ENCODE results near the gene HSD17B12. TPM values are rescaled to one million over a fixed set of nuclear protein-coding genes. Genes with fewer than 3 reads are reported as not detected.
A peak's percentile ranks its signal among the peaks of the same experiment; 100 is the strongest.

The HSD17B12 gene
- total and polyA plus RNA-seq, 3 experiments from 2014 or later = 26.3 to 37.1 (median 32.3) TPM

DNA sequence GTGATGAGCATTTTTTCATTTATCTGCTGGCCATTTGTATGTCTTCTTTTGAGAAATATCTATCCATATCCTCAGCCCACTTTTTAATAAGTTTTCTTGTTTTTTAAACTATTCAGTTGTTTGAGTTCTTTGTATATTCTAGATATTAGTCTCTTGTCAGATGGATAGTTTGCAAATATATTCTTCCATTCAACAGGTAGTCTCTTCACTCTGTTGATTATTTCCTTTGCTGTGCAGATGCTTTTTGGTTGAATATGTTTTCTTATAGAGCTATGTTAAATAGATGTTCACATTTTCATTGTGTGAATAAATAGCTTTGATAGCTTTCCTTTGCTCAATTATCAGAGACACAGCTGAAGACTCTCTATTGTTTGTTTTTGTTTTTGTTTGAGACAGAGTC lies 131.9 kb downstream of the HSD17B12 start:
- CTCF ChIA-PET = no interaction called here
- no peaks in the 10 kb centered on the region for H3K27me3 Mint-ChIP-seq
- H3K36me3 ChIP-seq (ENCODE audit: insufficient read depth, low read length) = no peaks in the 10 kb centered on the region

DNA sequence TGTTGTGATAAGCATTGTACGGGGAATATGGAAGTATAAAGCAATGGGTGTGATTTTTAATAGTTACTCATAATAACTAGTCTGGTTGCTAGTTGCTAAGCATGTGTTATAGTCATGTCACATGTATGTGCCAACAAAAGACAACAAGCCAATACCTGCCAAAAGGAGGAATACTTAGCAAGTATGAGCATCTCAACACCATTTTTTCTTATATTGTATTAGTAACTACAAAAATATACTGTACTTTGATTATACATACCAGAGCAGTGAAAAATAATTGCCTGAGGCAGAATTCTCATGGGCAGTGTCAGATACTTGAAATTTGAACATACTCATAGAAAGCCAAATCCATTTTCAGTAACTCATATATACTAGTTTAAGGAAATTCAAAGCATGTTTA lies 137.7 kb downstream of the HSD17B12 start:
- no peak overlapping the region for H3K4me3 ChIP-seq (ENCODE audit: low read length)
- no peak overlapping the region for H3K27ac ChIP-seq (ENCODE audit: low read depth, low read length)
- H3K27ac Mint-ChIP-seq = no peak overlapping the region
- H3K36me3 Mint-ChIP-seq = peaks cover 0 to 35% (median 18%) of the 10 kb centered on the region in 3 donors
- no peaks in the 10 kb centered on the region for H3K27me3 ChIP-seq (ENCODE audit: insufficient read depth, low read length, poor library complexity, severe bottlenecking)
- POLR2A ChIA-PET = no interaction called here
- no peaks in the 10 kb centered on the region for H3K36me3 ChIP-seq (ENCODE audit: insufficient read depth, low read length)
- H3K4me1 ChIP-seq (ENCODE audit: insufficient read depth, low read length) = no peaks in the 10 kb centered on the region
- CTCF ChIA-PET = no interaction called here
- no peaks in the 10 kb centered on the region for H3K27me3 Mint-ChIP-seq
- H3K4me3 Mint-ChIP-seq = no peak overlapping the region
- H3K9me3 ChIP-seq (ENCODE audit: low read length) = no peaks in the 10 kb centered on the region
- no peaks in the 10 kb centered on the region for H3K4me1 Mint-ChIP-seq
- no peaks in the 10 kb centered on the region for H3K9me3 Mint-ChIP-seq
- DNase-seq = no peak

More for the DNA sequence above, 131.9 kb downstream of the HSD17B12 start:
- Histone ChIP-seq H3K27me3 (ENCODE audit: insufficient read depth, low read length, poor library complexity, severe bottlenecking) (no peaks in the 10 kb centered on the region), H3K9me3 (ENCODE audit: low read length) (no peaks in the 10 kb centered on the region), H3K4me3 (ENCODE audit: low read length) (no peak overlapping the region), H3K27ac (ENCODE audit: low read depth, low read length) (no peak overlapping the region), H3K4me1 (ENCODE audit: insufficient read depth, low read length) (no peaks in the 10 kb centered on the region)
- Mint-ChIP-seq H3K4me3 (no peak overlapping the region), H3K4me1 (no peaks in the 10 kb centered on the region), H3K27ac (no peak overlapping the region), H3K36me3 (peaks cover 0 to 18% (median 15%) of the 10 kb centered on the region in 3 donors), H3K9me3 (no peaks in the 10 kb centered on the region)
- no peak for DNase-seq
- POLR2A ChIA-PET = no interaction called here

DNA sequence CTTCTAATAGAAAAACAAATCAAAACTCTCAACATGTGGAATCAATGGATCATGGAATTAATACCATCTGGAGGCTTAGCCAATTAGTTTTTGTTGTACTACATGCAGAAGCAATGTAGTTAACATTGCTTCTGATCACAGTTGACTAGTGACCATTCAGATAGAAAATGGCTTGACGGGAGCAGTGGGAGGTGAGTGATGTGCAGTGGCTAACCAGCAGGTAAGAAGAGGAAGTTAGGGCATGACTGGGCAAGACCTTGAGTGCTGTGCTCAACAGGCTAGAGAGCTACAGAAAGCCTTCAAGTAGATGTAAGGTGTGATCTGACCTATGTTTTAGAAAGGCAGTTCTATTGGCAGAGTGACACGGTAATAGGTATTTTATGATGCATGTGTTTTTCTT lies 139.4 kb downstream of the HSD17B12 start:
- Histone ChIP-seq H3K9me3 (ENCODE audit: low read length) (no peaks in the 10 kb centered on the region), H3K27ac (ENCODE audit: low read depth, low read length) (no peak overlapping the region), H3K27me3 (ENCODE audit: insufficient read depth, low read length, poor library complexity, severe bottlenecking) (no peaks in the 10 kb centered on the region), H3K36me3 (ENCODE audit: insufficient read depth, low read length) (no peaks in the 10 kb centered on the region), H3K4me3 (ENCODE audit: low read length) (no peak overlapping the region), H3K4me1 (ENCODE audit: insufficient read depth, low read length) (no peaks in the 10 kb centered on the region)
- Mint-ChIP-seq H3K27me3 (no peaks in the 10 kb centered on the region), H3K4me1 (no peaks in the 10 kb centered on the region), H3K4me3 (no peak overlapping the region), H3K9me3 (no peaks in the 10 kb centered on the region), H3K27ac (no peak overlapping the region), H3K36me3 (peaks cover 0 to 36% (median 14%) of the 10 kb centered on the region in 3 donors)
- POLR2A ChIA-PET = no interaction called here
- CTCF ChIA-PET = no interaction called here
- DNase-seq = no peak

DNA sequence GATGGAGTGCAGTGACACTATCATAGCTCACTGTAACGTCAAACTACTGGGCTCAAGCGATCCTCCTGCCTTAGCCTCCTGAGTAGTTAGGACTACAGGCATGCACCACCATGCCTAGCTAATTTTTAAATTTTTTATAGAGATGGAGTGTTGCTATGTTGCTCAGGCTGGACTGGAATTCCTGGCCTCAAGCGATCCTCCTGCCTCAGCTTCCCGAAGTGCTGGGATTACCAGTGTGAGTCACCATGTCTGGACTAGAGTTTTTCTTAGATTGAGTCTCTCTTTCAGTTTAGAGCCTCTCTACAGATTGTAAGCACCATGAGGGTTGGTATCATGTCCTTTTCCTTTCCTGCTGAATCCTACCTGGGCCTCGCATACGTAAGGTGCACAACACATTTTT lies 142.8 kb downstream of the HSD17B12 start:
- H3K4me3 ChIP-seq (ENCODE audit: low read length) = no peak overlapping the region
- CTCF ChIA-PET = no interaction called here
- H3K27ac Mint-ChIP-seq = no peak overlapping the region
- no peak overlapping the region for H3K27ac ChIP-seq (ENCODE audit: low read depth, low read length)
- H3K9me3 ChIP-seq (ENCODE audit: low read length) = no peaks in the 10 kb centered on the region
- H3K9me3 Mint-ChIP-seq = no peaks in the 10 kb centered on the region
- no peaks in the 10 kb centered on the region for H3K4me1 ChIP-seq (ENCODE audit: insufficient read depth, low read length)
- H3K36me3 Mint-ChIP-seq = peaks cover 0 to 19% (median 4%) of the 10 kb centered on the region in 3 donors
- H3K4me1 Mint-ChIP-seq = no peaks in the 10 kb centered on the region
- no peaks in the 10 kb centered on the region for H3K27me3 Mint-ChIP-seq
- POLR2A ChIA-PET = no interaction called here
- no peaks in the 10 kb centered on the region for H3K36me3 ChIP-seq (ENCODE audit: insufficient read depth, low read length)
- DNase-seq = no peak
- H3K27me3 ChIP-seq (ENCODE audit: insufficient read depth, low read length, poor library complexity, severe bottlenecking) = no peaks in the 10 kb centered on the region
- H3K4me3 Mint-ChIP-seq = no peak overlapping the region

DNA sequence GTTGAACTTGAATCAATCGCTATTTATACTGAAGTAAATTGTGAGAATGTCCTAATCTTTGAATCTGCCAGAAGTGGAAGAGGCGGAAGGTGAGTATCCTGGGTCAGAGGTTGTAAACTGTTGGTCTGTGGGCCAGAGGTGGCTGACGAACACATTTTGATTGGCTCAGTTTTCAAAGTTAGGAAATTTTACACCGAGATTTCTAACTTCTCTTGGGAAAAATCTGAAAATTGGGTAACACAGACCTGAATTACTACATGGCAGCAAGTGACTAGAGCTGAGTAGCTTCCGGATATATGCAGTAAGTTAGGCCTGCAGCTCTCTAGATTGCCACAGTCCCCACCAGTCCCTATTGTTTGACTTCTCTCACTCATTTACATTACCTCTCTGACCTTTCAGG lies 143.3 kb downstream of the HSD17B12 start:
- H3K27me3 Mint-ChIP-seq = no peaks in the 10 kb centered on the region
- no peaks in the 10 kb centered on the region for H3K4me1 ChIP-seq (ENCODE audit: insufficient read depth, low read length)
- DNase-seq = no peak
- POLR2A ChIA-PET = no interaction called here
- no peaks in the 10 kb centered on the region for H3K4me1 Mint-ChIP-seq
- no peak overlapping the region for H3K27ac Mint-ChIP-seq
- CTCF ChIA-PET = no interaction called here
- no peaks in the 10 kb centered on the region for H3K9me3 ChIP-seq (ENCODE audit: low read length)
- H3K27me3 ChIP-seq (ENCODE audit: insufficient read depth, low read length, poor library complexity, severe bottlenecking) = no peaks in the 10 kb centered on the region
- no peaks in the 10 kb centered on the region for H3K36me3 ChIP-seq (ENCODE audit: insufficient read depth, low read length)
- no peak overlapping the region for H3K4me3 ChIP-seq (ENCODE audit: low read length)
- H3K4me3 Mint-ChIP-seq = no peak overlapping the region
- no peaks in the 10 kb centered on the region for H3K9me3 Mint-ChIP-seq
- peaks cover 0 to 19% (median 4%) of the 10 kb centered on the region in 3 donors for H3K36me3 Mint-ChIP-seq
- H3K27ac ChIP-seq (ENCODE audit: low read depth, low read length) = no peak overlapping the region

DNA sequence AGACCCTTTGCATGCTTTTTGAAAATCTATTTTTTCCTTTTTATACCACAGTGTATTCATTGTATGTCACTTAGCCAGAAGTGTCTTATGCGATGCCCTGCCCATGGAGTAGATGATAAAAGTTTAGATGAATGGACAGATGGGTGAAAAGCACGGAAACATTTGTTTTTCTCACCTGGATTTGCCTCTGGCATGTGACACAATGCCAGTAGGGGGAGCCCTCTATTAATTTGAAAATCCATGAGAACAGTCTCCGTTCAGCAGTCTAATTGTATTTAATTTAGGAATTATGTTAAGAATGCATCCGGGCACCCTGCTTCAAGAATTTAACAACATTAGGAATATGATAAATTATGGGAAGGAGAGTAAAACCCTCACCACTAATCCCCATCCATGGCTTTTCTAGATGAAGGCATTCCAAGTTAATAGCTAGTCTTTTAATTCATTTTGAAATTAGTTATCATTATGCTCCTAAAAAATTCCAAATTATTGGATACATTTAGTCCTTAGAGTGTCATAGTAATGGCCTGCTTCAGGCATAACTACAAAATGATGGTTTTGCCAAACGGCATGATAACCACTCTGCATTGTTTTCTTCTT lies 144.8 kb downstream of the HSD17B12 start:
- DNase-seq = peak in 1 of 5 donors; percentile 8

DNA sequence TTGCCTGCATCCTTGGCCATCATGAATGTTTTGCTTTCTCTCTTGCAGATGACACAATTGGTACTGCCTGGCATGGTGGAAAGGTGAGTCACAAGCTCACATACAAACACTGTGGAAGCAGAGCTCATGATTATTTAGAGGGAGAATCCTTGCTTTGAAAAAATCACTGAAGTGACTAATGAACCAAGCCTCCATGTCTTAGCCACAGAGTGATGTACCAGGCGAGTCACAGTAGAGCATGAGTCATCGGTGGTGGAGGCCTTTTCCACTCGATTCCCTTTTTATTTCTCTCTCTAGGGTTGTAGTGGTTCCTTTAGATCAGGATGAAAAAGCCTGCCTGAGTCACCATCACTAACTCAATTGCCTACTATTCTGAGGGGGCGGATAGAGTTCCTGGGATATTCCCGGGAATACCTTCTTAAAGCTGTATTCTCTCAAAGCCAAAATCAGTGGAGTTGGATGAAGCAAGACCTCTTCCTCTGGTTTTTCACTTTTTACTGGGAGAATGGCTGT lies 150.4 kb downstream of the HSD17B12 start:
- Histone ChIP-seq H3K9me3 (ENCODE audit: low read length) (no peaks in the 10 kb centered on the region), H3K4me3 (ENCODE audit: low read length) (no peak overlapping the region), H3K36me3 (ENCODE audit: insufficient read depth, low read length) (no peaks in the 10 kb centered on the region), H3K27me3 (ENCODE audit: insufficient read depth, low read length, poor library complexity, severe bottlenecking) (no peaks in the 10 kb centered on the region), H3K27ac (ENCODE audit: low read depth, low read length) (no peak overlapping the region), H3K4me1 (ENCODE audit: insufficient read depth, low read length) (no peaks in the 10 kb centered on the region)
- CTCF ChIA-PET = no interaction called here
- DNase-seq = no peak
- POLR2A ChIA-PET = no interaction called here
- Mint-ChIP-seq H3K4me1 (no peaks in the 10 kb centered on the region), H3K27me3 (no peaks in the 10 kb centered on the region), H3K4me3 (no peak overlapping the region), H3K36me3 (peaks cover 0 to 17% (median 2%) of the 10 kb centered on the region in 3 donors), H3K9me3 (no peaks in the 10 kb centered on the region), H3K27ac (no peak overlapping the region)

More for the DNA sequence above, 144.8 kb downstream of the HSD17B12 start:
- CTCF ChIA-PET = interaction anchor here (1.1 to 1.5 kb wide), 3 partner anchors 8 to 120 kb away, joined by 3 to 7 read pairs (median 6); no protein-coding TSS in a partner anchor
- H3K36me3 ChIP-seq (ENCODE audit: insufficient read depth, low read length) = no peaks in the 10 kb centered on the region
- H3K4me1 ChIP-seq (ENCODE audit: insufficient read depth, low read length) = no peaks in the 10 kb centered on the region
- H3K27me3 ChIP-seq (ENCODE audit: insufficient read depth, low read length, poor library complexity, severe bottlenecking) = no peaks in the 10 kb centered on the region
- H3K4me3 ChIP-seq (ENCODE audit: low read length) = no peak overlapping the region
- H3K4me1 Mint-ChIP-seq = no peaks in the 10 kb centered on the region
- no peaks in the 10 kb centered on the region for H3K27me3 Mint-ChIP-seq
- H3K9me3 ChIP-seq (ENCODE audit: low read length) = no peaks in the 10 kb centered on the region
- no peaks in the 10 kb centered on the region for H3K9me3 Mint-ChIP-seq
- POLR2A ChIA-PET = no interaction called here
- no peak overlapping the region for H3K4me3 Mint-ChIP-seq
- H3K27ac Mint-ChIP-seq = no peak overlapping the region
- peaks cover 0 to 14% (median 0%) of the 10 kb centered on the region in 3 donors for H3K36me3 Mint-ChIP-seq
- H3K27ac ChIP-seq (ENCODE audit: low read depth, low read length) = no peak overlapping the region

DNA sequence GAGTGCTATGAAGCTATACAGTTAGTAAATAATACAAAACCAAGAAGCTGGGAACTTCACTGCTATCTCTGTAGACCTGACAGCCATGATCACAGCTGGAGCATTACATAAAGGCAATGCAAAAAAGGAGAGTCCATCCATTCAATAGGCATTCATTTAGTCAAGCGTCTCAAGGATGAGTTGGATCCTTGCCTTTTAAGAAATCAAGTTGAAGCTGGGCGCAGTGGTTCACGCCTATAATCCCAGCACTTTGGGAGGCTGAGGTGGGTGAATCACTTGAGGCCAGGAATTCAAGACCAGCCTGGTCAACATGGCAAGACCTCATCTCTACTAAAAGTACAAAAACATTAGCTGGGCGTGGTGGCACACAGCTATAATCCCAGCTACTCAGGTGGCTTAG lies 152.0 kb downstream of the HSD17B12 start:
- Mint-ChIP-seq H3K36me3 (peaks cover 0 to 17% (median 2%) of the 10 kb centered on the region in 3 donors), H3K27ac (no peak overlapping the region), H3K9me3 (no peaks in the 10 kb centered on the region), H3K27me3 (no peaks in the 10 kb centered on the region), H3K4me1 (no peaks in the 10 kb centered on the region), H3K4me3 (no peak overlapping the region)
- H3K9me3 ChIP-seq (ENCODE audit: low read length) = no peaks in the 10 kb centered on the region
- no peaks in the 10 kb centered on the region for H3K4me1 ChIP-seq (ENCODE audit: insufficient read depth, low read length)
- H3K36me3 ChIP-seq (ENCODE audit: insufficient read depth, low read length) = no peaks in the 10 kb centered on the region
- no peak overlapping the region for H3K27ac ChIP-seq (ENCODE audit: low read depth, low read length)
- DNase-seq = no peak
- no peak overlapping the region for H3K4me3 ChIP-seq (ENCODE audit: low read length)
- POLR2A ChIA-PET = no interaction called here
- no peaks in the 10 kb centered on the region for H3K27me3 ChIP-seq (ENCODE audit: insufficient read depth, low read length, poor library complexity, severe bottlenecking)
- CTCF ChIA-PET = interaction anchor here (1.1 to 1.2 kb wide), 2 partner anchors 19 to 21 kb away, joined by 3 read pairs; no protein-coding TSS in a partner anchor
